NCI-H1105 treated with DMSO at 0.1 percent for 48 hours (cell line): ENCODE data around the gene RPE.

Source experiments
- DNase-seq: peaks from one replicate; lab custom pipeline; 2025; lab: John Stamatoyannopoulos, UW

Gene RPE

GRCh38 chr2:210002158-210003157 lies at the start of gene RPE:
RPE (plus strand) TSS chr2:210002638; CDS start chr2:210002662, 24 bp downstream.
- DNase-seq, result peak; percentile 90

DNA sequence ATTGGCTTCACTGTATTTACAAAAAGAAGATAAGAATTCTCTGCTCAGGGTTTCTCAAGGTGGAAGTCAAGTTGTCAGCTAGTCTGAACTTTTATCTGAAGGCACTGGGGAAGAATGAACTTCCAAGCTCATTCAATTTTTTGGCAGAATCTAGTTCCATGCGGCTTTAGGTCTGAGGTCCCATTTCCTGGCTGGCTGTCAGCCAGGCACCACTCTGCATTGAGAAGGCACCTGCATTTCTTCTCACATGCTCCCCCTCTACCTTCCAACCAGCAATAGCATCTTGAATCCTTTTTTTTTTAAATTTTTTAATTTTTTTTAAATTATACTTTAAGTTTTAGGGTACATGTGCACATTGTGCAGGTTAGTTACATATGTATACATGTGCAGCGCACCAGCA lies 46.2 kb upstream of the RPE start:
- peak; percentile 7 for DNase-seq

GRCh38 chr2:209958016-209958415 lies 44.4 kb upstream of the RPE start:
- no peak for DNase-seq

GRCh38 chr2:209960045-209960444 lies 42.4 kb upstream of the RPE start:
- no peak for DNase-seq

- DNase-seq, result peak; percentile 43
These were observed 41.5 kb upstream of the RPE start for GRCh38 chr2:209960676-209961630.

DNA sequence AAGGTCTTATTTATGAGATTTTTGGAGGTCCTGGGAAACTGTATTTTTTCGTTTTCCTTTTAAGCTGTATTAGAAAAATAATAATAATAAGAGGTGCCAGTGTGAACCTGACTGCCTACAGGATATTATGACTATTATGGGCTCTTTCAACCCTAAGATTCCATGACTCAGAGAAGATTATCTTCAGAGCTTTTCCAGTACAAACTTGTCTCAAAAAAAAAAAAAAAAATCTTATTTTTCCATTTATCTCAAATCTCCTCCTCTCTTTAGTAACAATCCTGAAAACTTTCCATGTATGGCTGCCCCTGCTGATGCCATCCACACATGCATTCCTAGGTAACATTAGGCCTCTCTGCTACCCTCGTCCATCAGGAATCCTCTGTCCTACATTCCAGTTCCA lies 36.7 kb upstream of the RPE start:
- DNase-seq, result no peak

DNA sequence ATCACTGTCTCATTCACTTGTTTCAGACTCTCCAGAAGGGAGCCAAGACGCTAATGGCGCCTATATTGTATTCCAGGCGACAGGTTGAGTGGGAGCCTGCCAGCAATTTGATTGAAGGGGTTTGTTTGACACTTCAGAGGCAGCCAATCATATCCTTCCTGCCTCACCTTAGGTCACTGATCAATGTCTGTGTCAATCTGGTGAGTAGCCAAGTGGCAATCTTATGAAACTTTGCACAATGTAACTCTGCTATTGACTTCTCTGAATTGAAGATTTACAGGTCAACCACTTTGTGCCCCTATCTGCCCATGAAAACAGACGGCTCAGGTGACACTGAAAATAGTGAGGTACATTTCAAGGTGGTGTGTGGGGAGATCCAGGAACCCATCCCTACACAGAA lies 32.7 kb upstream of the RPE start:
- DNase-seq, result no peak

DNA sequence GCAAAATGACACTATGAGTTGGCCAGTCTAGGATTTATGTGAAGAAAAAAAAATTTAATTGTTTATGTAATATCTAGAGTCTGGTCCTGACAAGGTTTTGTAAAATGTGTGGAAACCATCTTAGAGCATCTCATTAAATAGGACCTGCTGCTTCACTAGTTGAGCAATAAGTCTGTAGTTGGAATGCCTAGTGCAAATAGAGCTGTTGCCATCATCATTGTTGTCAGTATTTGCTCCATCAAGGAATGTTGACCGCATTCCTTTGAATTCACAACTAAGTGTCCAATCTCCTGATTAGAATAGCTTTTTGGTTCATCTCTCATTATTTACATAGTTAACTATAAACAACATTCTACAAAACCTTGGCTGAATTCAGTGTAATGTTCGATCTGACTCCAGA lies 32.2 kb upstream of the RPE start:
- DNase-seq, result no peak

- no peak for DNase-seq
These were observed 31.7 kb upstream of the RPE start for GRCh38 chr2:209970711-209971110.

GRCh38 chr2:209973328-209973727 lies 29.1 kb upstream of the RPE start:
- DNase-seq, result no peak

- no peak for DNase-seq
These were observed 27.9 kb upstream of the RPE start for GRCh38 chr2:209974576-209974975.

GRCh38 chr2:209976698-209977385 lies 25.6 kb upstream of the RPE start:
- no peak for DNase-seq

- peak; percentile 59 for DNase-seq
These were observed 24.8 kb upstream of the RPE start for GRCh38 chr2:209977386-209978239.

- DNase-seq, result no peak
These were observed 18.1 kb upstream of the RPE start for GRCh38 chr2:209984291-209984690.

DNA sequence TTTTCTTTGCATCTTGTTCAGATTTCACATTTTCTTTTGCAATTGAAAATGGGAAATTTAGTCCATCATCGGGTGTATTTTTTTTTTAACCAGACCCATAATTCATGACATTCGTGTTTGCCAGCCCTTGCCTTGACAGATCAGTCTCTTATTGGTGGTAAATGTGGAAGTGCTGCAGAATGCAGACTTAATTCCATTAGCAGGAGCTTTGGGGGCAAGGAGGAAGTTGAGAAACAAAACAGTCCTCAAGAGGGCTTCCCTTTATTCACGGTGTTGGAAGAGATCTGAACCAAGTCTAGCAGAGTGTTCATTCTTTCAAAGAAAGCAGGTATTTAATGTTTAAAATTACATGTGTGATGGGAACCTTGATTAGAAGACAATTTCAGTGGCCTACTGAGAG lies 16.6 kb upstream of the RPE start:
- DNase-seq, result no peak

- no peak for DNase-seq
These were observed 16.0 kb upstream of the RPE start for GRCh38 chr2:209986415-209986814.

GRCh38 chr2:209988010-209988409 lies 14.4 kb upstream of the RPE start:
- no peak for DNase-seq

DNA sequence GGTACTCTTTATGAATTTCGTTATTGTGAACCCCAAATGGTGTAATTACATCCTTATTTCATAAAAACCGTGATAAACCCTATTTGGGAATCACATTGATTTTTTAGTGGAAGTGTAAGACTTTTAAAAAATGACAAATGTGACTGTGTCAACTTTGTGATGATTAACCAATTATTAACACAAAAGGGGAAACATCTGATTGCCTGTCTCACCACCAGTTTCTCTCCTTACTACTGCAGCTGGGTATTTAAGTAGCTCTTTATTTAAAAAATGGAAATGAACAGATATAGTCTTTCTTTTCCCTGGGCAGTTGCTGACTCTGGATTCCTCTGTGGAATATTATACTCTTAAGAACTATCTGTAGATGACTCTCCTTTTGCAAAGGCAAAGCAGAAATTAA lies 11.6 kb upstream of the RPE start:
- DNase-seq, result no peak

- no peak for DNase-seq
These were observed 8.5 kb upstream of the RPE start for GRCh38 chr2:209993968-209994367.

DNA sequence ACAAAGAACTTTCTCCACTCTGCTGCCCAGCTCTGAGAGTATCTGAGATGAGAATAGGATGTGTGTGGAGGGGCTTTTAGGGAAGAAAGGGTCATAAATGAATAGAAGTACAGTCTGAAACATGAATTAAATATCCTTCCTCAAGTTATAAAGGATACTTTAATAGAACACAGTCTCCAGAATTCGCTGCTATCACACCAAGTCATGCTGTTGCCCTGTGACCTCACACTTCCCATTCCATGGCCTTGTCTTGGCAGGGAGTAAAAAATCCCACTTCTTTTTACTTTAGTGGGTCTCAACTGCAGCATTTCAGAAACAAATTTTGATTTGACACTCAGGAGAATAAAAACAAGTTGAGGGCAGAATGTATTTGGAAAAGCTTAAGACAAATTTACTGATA lies 3.8 kb upstream of the RPE start:
- no peak for DNase-seq
